Tibial artery (tissue), 4 donors: ENCODE results near the gene ECD.

Source experiments
- DNase-seq, 2 donors: peaks; one replicate each; pipeline ENCODE4 v3.0.0-alpha.2; 2019
- H3K27ac ChIP-seq, 2 donors: fragments of 200-600 bp; sonication (generic) in 1 of 2; 1 replicate in 1 of 2; 2 replicates in 1 of 2; pipeline ENCODE4 v1.5.1; 2018 to 2019; ENCODE audit warnings: mild to moderate bottlenecking in 1 of 2
- H3K27me3 ChIP-seq, 2 donors: fragments of 200-600 bp; sonication (generic) in 1 of 2; one replicate each; pipeline versions ENCODE4 v1.5.1 to v1.6.0; 2016 to 2019
- H3K36me3 ChIP-seq, 3 donors: fragments of 200-600 bp; sonication (generic) in 2 of 3; one replicate each; pipeline ENCODE4 v1.5.1; 2016 to 2019; ENCODE audit warnings: mild to moderate bottlenecking in 2 of 3
- H3K4me1 ChIP-seq, 4 donors: fragments of 200-600 bp; sonication (generic) in 2 of 4; 1 replicate in 3 of 4; 2 replicates in 1 of 4; pipeline ENCODE4 v1.5.1; 2016 to 2019
- H3K4me3 ChIP-seq, 2 donors: fragments of 200-600 bp; sonication (generic) in 1 of 2; 1 replicate in 1 of 2; 2 replicates in 1 of 2; pipeline ENCODE4 v1.5.1; 2018 to 2019; ENCODE audit warnings: mild to moderate bottlenecking in 2 of 2
- H3K9me3 ChIP-seq, 3 donors: fragments of 200-600 bp; sonication (generic) in 1 of 3; one replicate each; pipeline ENCODE4 v1.5.1; 2016 to 2019
- intact Hi-C: fragments of 100-400 bp; cut with DNase I; formaldehyde crosslinking; loops from one replicate; pipeline ENCODE4 v1.15.0; 2023; ENCODE audit warnings: low total_unique reads
- TF ChIP-seq, protein P1 (sequence below), 2 experiments: fragments of 200-600 bp in 1 of 2; fragments of 450-650 bp in 1 of 2; IDR thresholded peaks; one replicate each; pipeline ENCODE4 v1.5.1; 2017 to 2019; ENCODE audit warnings: antibody characterized with exemption in 2 of 2, mild to moderate bottlenecking in 1 of 2, moderate library complexity in 1 of 2

ECD gene

DNA sequence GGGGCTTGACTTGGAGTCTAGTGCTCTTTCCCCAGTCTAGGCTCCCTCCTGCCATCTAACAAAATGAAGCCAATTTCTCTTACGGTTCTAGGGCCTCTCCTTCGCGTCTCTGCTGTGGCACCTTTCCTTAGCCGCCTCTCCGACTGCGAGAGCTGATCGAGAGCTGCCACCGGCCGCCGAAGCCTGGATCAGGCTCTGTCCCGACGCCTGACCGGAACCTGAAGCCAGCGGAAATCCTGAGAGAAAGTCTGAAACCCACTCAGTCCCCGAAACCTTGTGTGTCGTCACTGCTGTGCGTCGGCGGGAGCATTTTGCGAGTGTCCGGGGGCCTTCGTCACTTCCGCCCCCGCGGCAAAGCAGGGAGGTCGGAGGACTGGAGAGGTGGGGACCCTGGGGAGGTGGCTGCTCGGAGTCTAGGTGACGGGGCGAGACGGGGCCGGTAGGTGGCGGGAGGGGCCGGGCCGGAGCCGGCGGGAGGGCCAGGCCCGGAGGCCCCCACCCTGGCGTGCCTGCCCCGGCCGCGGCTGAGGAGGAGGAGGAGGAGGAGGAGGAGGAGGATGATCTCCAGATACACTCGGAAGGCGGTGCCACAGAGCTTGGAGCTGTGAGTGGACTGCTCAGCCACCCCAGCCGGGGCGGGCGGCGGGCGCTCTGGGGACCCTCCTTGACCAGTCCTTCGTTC, at the start of gene ECD, which contains the start of gene FAM149B1:
ECD (minus strand) TSS at position 226 of the 682 bp plus-strand sequence. CDS start 4,071 bp downstream, outside the sequence.
FAM149B1 (plus strand) TSS at position 337 of the 682 bp plus-strand sequence; CDS start at position 558, 221 bp downstream.
- H3K4me1 ChIP-seq = peaks cover 0 to 45% (median 22%) of the 10 kb centered on the region in 4 donors

DNA sequence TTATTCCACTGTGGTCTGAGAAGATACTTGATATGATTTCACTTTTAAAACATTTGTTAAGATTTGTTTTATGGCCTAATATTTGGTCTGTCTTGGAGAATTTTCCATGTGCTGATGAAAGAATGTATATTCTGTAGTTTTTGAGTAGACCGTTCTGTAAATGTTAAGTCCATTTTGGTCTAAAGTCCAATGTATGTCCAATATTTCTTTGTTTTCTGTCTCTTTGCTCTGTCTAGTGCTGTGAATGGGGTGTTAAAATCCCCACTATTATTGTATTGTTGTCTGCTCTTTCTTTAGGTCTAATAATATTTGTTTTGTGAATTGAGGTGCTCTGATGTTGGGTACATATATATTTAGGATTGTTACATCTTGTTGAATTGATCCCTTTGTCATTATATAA, 47.9 kb upstream of the ECD start:
- H3K4me3 ChIP-seq = no peak overlapping the region
- intact Hi-C loops = no loop called here
- no peak for DNase-seq

More for the DNA sequence above, at the start of gene ECD, which contains the start of gene FAM149B1:
- H3K36me3 ChIP-seq = peaks cover 0 to 9% (median 3%) of the 10 kb centered on the region in 3 donors
- peak within 1 kb of the TSS; percentile 96 for H3K27ac ChIP-seq
- intact Hi-C loops = no loop called here
- TF ChIP-seq, protein P1, sequence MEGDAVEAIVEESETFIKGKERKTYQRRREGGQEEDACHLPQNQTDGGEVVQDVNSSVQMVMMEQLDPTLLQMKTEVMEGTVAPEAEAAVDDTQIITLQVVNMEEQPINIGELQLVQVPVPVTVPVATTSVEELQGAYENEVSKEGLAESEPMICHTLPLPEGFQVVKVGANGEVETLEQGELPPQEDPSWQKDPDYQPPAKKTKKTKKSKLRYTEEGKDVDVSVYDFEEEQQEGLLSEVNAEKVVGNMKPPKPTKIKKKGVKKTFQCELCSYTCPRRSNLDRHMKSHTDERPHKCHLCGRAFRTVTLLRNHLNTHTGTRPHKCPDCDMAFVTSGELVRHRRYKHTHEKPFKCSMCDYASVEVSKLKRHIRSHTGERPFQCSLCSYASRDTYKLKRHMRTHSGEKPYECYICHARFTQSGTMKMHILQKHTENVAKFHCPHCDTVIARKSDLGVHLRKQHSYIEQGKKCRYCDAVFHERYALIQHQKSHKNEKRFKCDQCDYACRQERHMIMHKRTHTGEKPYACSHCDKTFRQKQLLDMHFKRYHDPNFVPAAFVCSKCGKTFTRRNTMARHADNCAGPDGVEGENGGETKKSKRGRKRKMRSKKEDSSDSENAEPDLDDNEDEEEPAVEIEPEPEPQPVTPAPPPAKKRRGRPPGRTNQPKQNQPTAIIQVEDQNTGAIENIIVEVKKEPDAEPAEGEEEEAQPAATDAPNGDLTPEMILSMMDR (IDR thresholded peaks at IDR 0.05) = peak; percentile 10 to 37
- H3K27me3 ChIP-seq = no peaks in the 10 kb centered on the region
- H3K4me3 ChIP-seq = peak within 1 kb of the TSS; percentile 81 to 87
- peak; percentile 94 to 97 for DNase-seq
- H3K9me3 ChIP-seq = no peaks in the 10 kb centered on the region

DNA sequence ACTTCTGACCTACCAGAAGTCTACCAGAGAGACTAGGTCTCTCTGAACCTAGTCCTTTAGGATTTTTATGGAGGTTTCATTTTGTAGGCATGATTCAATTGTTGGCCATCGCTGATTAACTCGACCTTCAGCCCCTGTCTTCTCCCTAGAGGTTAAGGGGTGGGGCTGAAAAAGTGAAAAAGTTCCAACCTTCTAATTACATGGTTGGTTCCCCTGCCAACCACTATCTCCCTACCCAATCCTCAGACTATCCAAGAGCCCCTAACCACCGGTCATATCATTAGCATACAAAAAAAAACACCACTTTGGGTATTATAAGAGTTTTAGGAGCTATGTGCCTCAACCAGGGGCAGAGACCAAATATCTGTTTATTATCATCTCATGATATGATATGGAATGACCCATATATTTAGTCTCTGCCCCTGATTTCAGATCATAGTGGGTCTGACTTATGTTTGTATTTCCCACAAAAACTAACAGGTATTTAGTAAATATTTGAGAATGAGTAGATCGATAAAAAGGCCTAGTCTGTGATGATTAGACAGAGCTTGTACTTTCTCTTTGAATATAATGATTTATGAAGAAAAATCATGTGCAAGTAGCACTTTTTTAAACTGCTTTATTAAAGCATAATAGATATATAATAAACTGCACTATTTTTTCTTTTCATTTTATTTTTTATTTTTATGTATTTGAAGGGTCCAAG, 43.5 kb upstream of the ECD start:
- intact Hi-C loops = no loop called here
- Histone ChIP-seq H3K27me3 (no peaks in the 10 kb centered on the region), H3K9me3 (no peaks in the 10 kb centered on the region), H3K4me3 (no peak overlapping the region), H3K36me3 (peaks cover 0 to 40% (median 32%) of the 10 kb centered on the region in 3 donors), H3K4me1 (no peaks in the 10 kb centered on the region), H3K27ac (no peak overlapping the region)
- DNase-seq = no peak
- TF ChIP-seq, protein P1 (IDR thresholded peaks at IDR 0.05) = no peak

More for the DNA sequence above, 47.9 kb upstream of the ECD start:
- TF ChIP-seq, protein P1 (IDR thresholded peaks at IDR 0.05) = no peak
- H3K36me3 ChIP-seq = peaks cover 17 to 32% (median 25%) of the 10 kb centered on the region in 3 donors
- H3K27ac ChIP-seq = no peak overlapping the region
- H3K4me1 ChIP-seq = no peaks in the 10 kb centered on the region
- no peaks in the 10 kb centered on the region for H3K9me3 ChIP-seq
- no peaks in the 10 kb centered on the region for H3K27me3 ChIP-seq

DNA sequence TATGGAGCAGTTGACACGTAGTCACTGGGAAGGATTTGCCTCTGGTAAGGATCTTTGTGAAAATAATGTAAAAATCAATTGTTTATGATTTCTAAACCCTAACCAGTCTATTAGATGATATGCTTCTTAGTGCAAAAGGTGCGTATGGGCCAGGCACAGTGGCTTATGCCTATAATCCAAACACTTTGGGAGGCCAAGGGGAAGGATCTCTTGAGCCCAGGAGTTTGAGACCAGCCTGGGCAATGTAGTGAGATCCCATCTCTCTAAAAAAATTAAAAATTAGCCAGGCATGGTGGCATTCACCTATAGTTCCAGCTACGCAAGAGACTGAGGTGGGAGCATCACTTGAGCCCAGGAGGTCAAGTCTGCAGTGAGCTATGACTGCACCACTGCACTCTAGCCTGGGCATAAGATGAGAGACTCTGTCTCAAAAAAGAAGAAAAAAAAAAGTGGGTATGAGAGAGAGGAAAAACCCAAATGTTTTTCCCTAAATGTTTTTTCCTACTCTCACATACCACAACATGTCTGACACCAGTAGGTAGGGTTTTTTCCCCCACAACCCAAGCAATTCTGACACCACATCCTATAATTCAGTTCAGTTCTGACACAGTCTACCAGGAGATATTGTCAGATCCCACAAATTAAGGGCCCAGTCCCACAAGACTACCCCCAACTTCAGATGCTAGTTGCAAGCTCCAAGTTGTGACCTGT, 42.7 kb upstream of the ECD start:
- Histone ChIP-seq H3K4me3 (no peak overlapping the region), H3K27me3 (no peaks in the 10 kb centered on the region), H3K36me3 (peaks cover 0 to 40% (median 31%) of the 10 kb centered on the region in 3 donors), H3K4me1 (no peaks in the 10 kb centered on the region), H3K9me3 (no peaks in the 10 kb centered on the region), H3K27ac (no peak overlapping the region)
- TF ChIP-seq, protein P1 (IDR thresholded peaks at IDR 0.05) = no peak
- no peak for DNase-seq
- intact Hi-C loops = no loop called here

DNA sequence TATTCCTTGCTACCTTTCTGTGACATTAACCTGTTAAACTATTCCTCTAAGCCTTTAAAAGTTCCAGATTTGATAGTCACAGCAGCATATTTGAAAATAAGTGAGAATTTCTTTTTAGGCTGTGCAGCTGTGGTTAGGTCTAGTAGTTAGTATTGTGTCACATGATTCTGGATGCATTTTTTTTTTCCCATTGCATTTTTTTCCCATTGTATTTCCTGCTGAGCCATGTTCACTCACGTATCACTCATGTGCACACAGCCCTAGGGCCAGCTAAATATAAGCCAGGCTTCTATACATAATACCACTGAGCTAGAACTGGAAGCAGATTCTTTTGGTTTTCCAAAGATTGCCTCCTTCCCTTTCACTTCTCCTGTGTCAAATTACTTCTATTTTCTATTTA, 41.9 kb upstream of the ECD start:
- TF ChIP-seq, protein P1 (IDR thresholded peaks at IDR 0.05) = no peak
- DNase-seq = no peak
- Histone ChIP-seq H3K4me3 (no peak overlapping the region), H3K4me1 (no peaks in the 10 kb centered on the region), H3K27ac (no peak overlapping the region), H3K36me3 (peaks cover 0 to 40% (median 31%) of the 10 kb centered on the region in 3 donors), H3K9me3 (no peaks in the 10 kb centered on the region), H3K27me3 (no peaks in the 10 kb centered on the region)
- intact Hi-C loops = no loop called here
